ENCODE measurements around the gene MS4A13.
"Not testable (repeated sequence)": the region's sequence is repeated elsewhere in the genome, so short reads cannot be mapped to it uniquely, and the experiment has no call there.

MS4A13 gene

DNA sequence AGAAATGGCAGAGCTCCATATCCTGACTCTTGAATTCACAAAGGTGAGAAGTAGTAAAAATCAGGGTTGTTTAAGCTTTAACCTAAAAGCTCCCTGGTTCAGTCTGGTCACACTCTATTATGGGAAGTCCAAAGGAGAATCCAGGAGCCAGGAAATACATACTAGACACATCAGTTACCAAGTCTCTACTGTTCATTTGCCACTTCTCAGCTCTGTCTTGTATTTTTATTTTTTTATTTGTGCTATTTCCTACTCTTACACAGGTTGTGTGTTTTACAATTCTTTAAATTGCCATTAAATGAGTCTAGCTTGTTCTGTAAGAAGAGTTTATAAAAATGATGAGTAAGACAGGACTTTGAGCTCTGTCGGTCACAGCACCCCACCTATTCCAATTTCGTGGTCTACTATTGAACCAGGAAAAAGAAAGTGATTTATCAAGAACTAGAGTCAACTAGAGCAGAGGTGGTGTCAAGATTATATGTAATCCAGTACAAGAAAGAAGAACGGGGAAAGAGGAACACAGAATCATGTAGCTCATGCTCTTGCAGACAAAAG lies 12.9 kb upstream of the MS4A13 start:
- TF ChIP-seq POLR2A (IDR thresholded peaks at IDR 0.05; ENCODE audit: low read depth, low read length), result no peak
- TF ChIP-seq TAF1 (IDR thresholded peaks at IDR 0.05; ENCODE audit: borderline replicate concordance, low read depth, low read length), result no peak
- no peak for TF ChIP-seq POLR2AphosphoS5 (IDR thresholded peaks at IDR 0.05; ENCODE audit: low read depth, low read length)
- FAIRE-seq (peak; percentile 77), DNase-seq (ENCODE audit: insufficient read length) (no peak)

- FAIRE-seq, result peak; percentile 78
- no peak for DNase-seq (ENCODE audit: insufficient read length)
- no peak for TF ChIP-seq POLR2A (IDR thresholded peaks at IDR 0.05; ENCODE audit: low read depth, low read length)
These were observed 10.8 kb upstream of the MS4A13 start for GRCh38 chr11:60504219-60504905.

DNA sequence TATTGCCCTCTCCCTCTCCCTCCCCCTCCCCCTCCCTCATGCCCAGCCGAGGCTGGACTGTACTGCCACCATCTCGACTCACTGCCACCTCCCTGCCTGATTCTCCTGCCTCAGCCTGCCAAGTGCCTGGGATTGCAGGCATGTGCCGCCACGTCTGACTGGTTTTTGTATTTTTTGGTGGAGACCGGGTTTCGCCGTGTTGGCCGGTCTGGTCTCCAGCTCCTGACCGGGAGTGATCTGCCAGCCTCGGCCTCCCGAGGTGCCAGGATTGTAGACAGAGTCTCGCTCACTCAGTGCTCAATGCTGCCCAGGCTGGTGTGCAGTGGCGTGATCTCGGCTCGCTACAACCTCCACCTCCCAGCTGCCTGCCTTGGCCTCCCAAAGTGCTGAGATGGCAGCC lies 5.6 kb upstream of the MS4A13 start:
- DNase-seq (ENCODE audit: insufficient read length); FAIRE-seq: not testable (repeated sequence)

- DNase-seq (ENCODE audit: insufficient read length); FAIRE-seq: not testable (repeated sequence)
These were observed 5.0 kb upstream of the MS4A13 start for GRCh38 chr11:60510209-60510608.

DNA sequence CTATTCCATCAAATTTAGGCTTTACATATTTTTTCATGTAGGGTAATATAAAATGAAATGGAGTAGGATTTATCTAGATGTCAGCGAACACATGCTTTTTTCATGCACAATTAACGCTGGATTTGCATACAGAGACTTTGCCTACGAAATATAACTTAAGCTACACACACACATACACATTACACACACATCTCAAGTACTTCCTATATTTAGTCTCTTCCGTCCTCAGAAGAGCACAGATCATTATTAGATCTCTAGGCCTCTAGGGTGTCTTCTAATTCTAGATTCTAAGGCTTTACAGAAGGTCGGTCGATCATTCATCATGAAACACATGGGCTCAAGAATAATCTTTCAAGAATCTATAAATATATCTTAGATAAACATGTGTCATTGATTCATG lies 3.8 kb upstream of the MS4A13 start:
- TF ChIP-seq POLR2A (IDR thresholded peaks at IDR 0.05; ENCODE audit: low read depth, low read length), result no peak
- TF ChIP-seq TAF1 (IDR thresholded peaks at IDR 0.05; ENCODE audit: borderline replicate concordance, low read depth, low read length), result no peak
- TF ChIP-seq POLR2AphosphoS5 (IDR thresholded peaks at IDR 0.05; ENCODE audit: low read depth, low read length), result no peak
- FAIRE-seq (no peak), DNase-seq (ENCODE audit: insufficient read length) (no peak)

DNA sequence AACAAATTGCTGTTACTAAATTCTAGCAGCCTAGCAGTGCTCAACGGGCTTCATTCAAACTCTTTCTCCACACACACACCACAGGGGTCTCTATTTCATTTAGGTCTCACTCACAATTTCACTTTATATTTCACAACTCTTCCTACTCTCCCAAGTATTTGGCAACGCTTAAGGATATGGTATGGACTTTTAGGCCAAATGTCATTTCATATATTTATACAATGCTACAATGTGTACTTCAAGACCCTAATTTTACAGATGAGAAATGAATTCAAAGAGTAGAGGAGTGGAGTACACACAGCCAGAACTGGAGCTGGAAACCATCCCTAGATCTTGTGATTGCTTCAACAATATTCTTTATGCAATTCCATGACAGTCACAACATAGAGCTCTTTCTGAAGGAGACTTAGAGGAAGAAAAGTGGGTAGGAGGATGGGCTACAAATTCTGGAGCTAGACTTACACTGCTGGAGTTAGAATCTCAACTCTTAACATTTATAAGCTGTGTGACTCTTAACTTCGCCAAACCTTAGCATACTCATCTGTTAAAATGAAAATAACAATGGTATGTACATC lies 2.5 kb upstream of the MS4A13 start:
- DNase-seq (ENCODE audit: insufficient read length), result no peak
- FAIRE-seq, result no peak
- TF ChIP-seq TAF1 (IDR thresholded peaks at IDR 0.05; ENCODE audit: borderline replicate concordance, low read depth, low read length), result no peak

GRCh38 chr11:60513496-60514460 lies 1.4 kb upstream of the MS4A13 start:
- DNase-seq (ENCODE audit: insufficient read length), result no peak
- TF ChIP-seq POLR2A (IDR thresholded peaks at IDR 0.05; ENCODE audit: low read depth, low read length) (no peak), TAF1 (IDR thresholded peaks at IDR 0.05; ENCODE audit: borderline replicate concordance, low read depth, low read length) (no peak), POLR2AphosphoS5 (IDR thresholded peaks at IDR 0.05; ENCODE audit: low read depth, low read length) (no peak)
- FAIRE-seq, result peak; percentile 84

GRCh38 chr11:60528465-60528864 lies 13.3 kb downstream of the MS4A13 start:
- FAIRE-seq (no peak), DNase-seq (ENCODE audit: insufficient read length) (no peak)
- TF ChIP-seq TAF1 (IDR thresholded peaks at IDR 0.05; ENCODE audit: borderline replicate concordance, low read depth, low read length) (no peak), POLR2A (IDR thresholded peaks at IDR 0.05; ENCODE audit: low read depth, low read length) (no peak), POLR2AphosphoS5 (IDR thresholded peaks at IDR 0.05; ENCODE audit: low read depth, low read length) (no peak)

DNA sequence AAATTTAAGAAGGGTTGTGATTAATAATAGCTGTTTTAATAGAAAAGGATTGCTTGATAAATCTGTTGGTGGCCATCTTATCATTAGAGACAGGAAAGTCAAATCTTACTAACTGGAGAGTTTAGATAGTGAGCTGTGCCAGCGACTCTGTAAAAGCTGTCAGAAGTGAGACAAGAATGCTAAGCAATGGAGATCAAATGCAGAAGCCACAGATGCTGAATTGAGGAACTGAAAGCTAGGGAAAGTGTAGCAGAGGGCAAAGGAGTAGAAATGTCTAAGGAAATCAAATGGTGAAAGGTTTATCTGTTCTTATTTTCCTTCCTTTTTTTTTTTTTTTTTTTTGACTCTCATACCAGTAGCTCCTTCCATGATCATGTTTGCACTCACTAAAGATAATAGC lies 13.7 kb downstream of the MS4A13 start:
- DNase-seq (ENCODE audit: insufficient read length), result peak; percentile 9
- FAIRE-seq, result peak; percentile 90
- TF ChIP-seq POLR2A (IDR thresholded peaks at IDR 0.05; ENCODE audit: low read depth, low read length) (no peak), TAF1 (IDR thresholded peaks at IDR 0.05; ENCODE audit: borderline replicate concordance, low read depth, low read length) (no peak), POLR2AphosphoS5 (IDR thresholded peaks at IDR 0.05; ENCODE audit: low read depth, low read length) (no peak)

- FAIRE-seq, result no peak
- no peak for DNase-seq (ENCODE audit: insufficient read length)
- no peak for TF ChIP-seq POLR2AphosphoS5 (IDR thresholded peaks at IDR 0.05; ENCODE audit: low read depth, low read length)
- no peak for TF ChIP-seq TAF1 (IDR thresholded peaks at IDR 0.05; ENCODE audit: borderline replicate concordance, low read depth, low read length)
- no peak for TF ChIP-seq POLR2A (IDR thresholded peaks at IDR 0.05; ENCODE audit: low read depth, low read length)
These were observed 15.4 kb downstream of the MS4A13 start for GRCh38 chr11:60530454-60531100.

- DNase-seq (ENCODE audit: insufficient read length); FAIRE-seq: not testable (repeated sequence)
These were observed 17.2 kb downstream of the MS4A13 start for GRCh38 chr11:60532383-60532782.

GRCh38 chr11:60538627-60539026 lies 23.4 kb downstream of the MS4A13 start:
- DNase-seq (ENCODE audit: insufficient read length); FAIRE-seq: not testable (repeated sequence)
